ENCODE data around the gene CAPZB. TPM values are rescaled to one million over a fixed set of nuclear protein-coding genes. Genes with fewer than 3 reads are reported as not detected.

CAPZB gene
- total RNA-seq, 3 donors from 2014 or later = 112 to 114 (median 113) TPM

- H3K9me3 ChIP-seq = no peaks in the 10 kb centered on the region
- no peaks in the 10 kb centered on the region for H3K27me3 ChIP-seq
- H3K27ac ChIP-seq = peak overlapping the region in 1 of 2 donors; percentile 25
- no peak for DNase-seq (ENCODE audit: low spot score in 2 of 2)
- H3K4me1 ChIP-seq = peaks cover 7 to 12% of the 10 kb centered on the region in 2 donors
- H3K36me3 ChIP-seq = no peaks in the 10 kb centered on the region
- intact Hi-C loops (cut with DNase I; ENCODE audit: low total_unique reads) = loop anchor here (5.0 kb wide), 1 partner anchor 748 kb away; no protein-coding TSS in a partner anchor
- TF ChIP-seq POLR2A (IDR thresholded peaks at IDR 0.05) (no peak), CTCF (IDR thresholded peaks at IDR 0.05) (no peak), POLR2AphosphoS5 (IDR thresholded peaks at IDR 0.05) (no peak)
- no peak overlapping the region for H3K4me3 ChIP-seq
These were observed 65.6 kb downstream of the CAPZB start for GRCh38 chr1:19419691-19420090.

- no peaks in the 10 kb centered on the region for H3K27me3 ChIP-seq
- intact Hi-C loops (cut with DNase I; ENCODE audit: low total_unique reads) = no loop called here
- H3K27ac ChIP-seq = no peak overlapping the region
- no peaks in the 10 kb centered on the region for H3K9me3 ChIP-seq
- no peak overlapping the region for H3K4me3 ChIP-seq
- no peaks in the 10 kb centered on the region for H3K36me3 ChIP-seq
- H3K4me1 ChIP-seq = peaks cover 0 to under 1% of the 10 kb centered on the region in 2 donors
- TF ChIP-seq POLR2A (IDR thresholded peaks at IDR 0.05) (no peak), POLR2AphosphoS5 (IDR thresholded peaks at IDR 0.05) (no peak), CTCF (IDR thresholded peaks at IDR 0.05) (no peak)
- DNase-seq (ENCODE audit: low spot score in 2 of 2) = no peak
These were observed 66.8 kb downstream of the CAPZB start for GRCh38 chr1:19418503-19418971.

- Histone ChIP-seq H3K27ac (peak overlapping the region in 1 of 2 donors; percentile 21), H3K4me3 (no peak overlapping the region), H3K4me1 (no peaks in the 10 kb centered on the region), H3K9me3 (no peaks in the 10 kb centered on the region), H3K36me3 (no peaks in the 10 kb centered on the region), H3K27me3 (no peaks in the 10 kb centered on the region)
- no peak for DNase-seq (ENCODE audit: low spot score in 2 of 2)
- TF ChIP-seq POLR2A (IDR thresholded peaks at IDR 0.05) (no peak), CTCF (IDR thresholded peaks at IDR 0.05) (no peak), POLR2AphosphoS5 (IDR thresholded peaks at IDR 0.05) (no peak)
- intact Hi-C loops (cut with DNase I; ENCODE audit: low total_unique reads) = no loop called here
These were observed 68.3 kb downstream of the CAPZB start for GRCh38 chr1:19416921-19417470.

GRCh38 chr1:19416145-19416544 lies 69.2 kb downstream of the CAPZB start:
- no peak overlapping the region for H3K4me3 ChIP-seq
- intact Hi-C loops (cut with DNase I; ENCODE audit: low total_unique reads) = no loop called here
- TF ChIP-seq CTCF (IDR thresholded peaks at IDR 0.05) (no peak), POLR2AphosphoS5 (IDR thresholded peaks at IDR 0.05) (no peak), POLR2A (IDR thresholded peaks at IDR 0.05) (no peak)
- no peak overlapping the region for H3K27ac ChIP-seq
- H3K9me3 ChIP-seq = no peaks in the 10 kb centered on the region
- H3K36me3 ChIP-seq = no peaks in the 10 kb centered on the region
- H3K4me1 ChIP-seq = no peaks in the 10 kb centered on the region
- H3K27me3 ChIP-seq = no peaks in the 10 kb centered on the region
- DNase-seq (ENCODE audit: low spot score in 2 of 2) = no peak

GRCh38 chr1:19414515-19415121 lies 70.7 kb downstream of the CAPZB start:
- Histone ChIP-seq H3K4me1 (no peaks in the 10 kb centered on the region), H3K4me3 (no peak overlapping the region), H3K9me3 (no peaks in the 10 kb centered on the region), H3K27me3 (no peaks in the 10 kb centered on the region), H3K27ac (peak overlapping the region; percentile 48 to 57), H3K36me3 (no peaks in the 10 kb centered on the region)
- DNase-seq (ENCODE audit: low spot score in 2 of 2) = no peak
- no peak for TF ChIP-seq POLR2A (IDR thresholded peaks at IDR 0.05)
- peak in 1 of 3 donors; percentile 51 for TF ChIP-seq POLR2AphosphoS5 (IDR thresholded peaks at IDR 0.05)
- intact Hi-C loops (cut with DNase I; ENCODE audit: low total_unique reads) = no loop called here

Measured in breast epithelium (tissue), 4 donors.